Lower lobe of right lung (tissue), 2 donors: ENCODE data around the gene PRKAA2. TPM values are rescaled to one million over a fixed set of nuclear protein-coding genes. Genes with fewer than 3 reads are reported as not detected.

Experiments
- ATAC-seq, 2 donors: fragments of 200-7000 bp; cut with Tn5 transposase; one replicate each; pipeline ENCODE4 v1.9.1; 2020 to 2022; ENCODE audit warnings: mild to moderate bottlenecking in 2 of 2, moderate library complexity in 2 of 2
- DNase-seq: peaks from one replicate; pipeline ENCODE4 v3.0.0-alpha.2; 2020
- H3K27ac ChIP-seq: fragments of 200-600 bp; one replicate; pipeline ENCODE4 v1.8.0; 2022
- H3K27me3 ChIP-seq: fragments of 200-600 bp; one replicate; pipeline ENCODE4 v1.8.0; 2022; ENCODE audit warnings: low read depth
- H3K36me3 ChIP-seq: fragments of 200-600 bp; one replicate; pipeline ENCODE4 v1.8.0; 2022; ENCODE audit warnings: mild to moderate bottlenecking
- H3K4me1 ChIP-seq: fragments of 200-600 bp; one replicate; pipeline ENCODE4 v1.8.0; 2022
- H3K4me3 ChIP-seq: fragments of 200-600 bp; one replicate; pipeline ENCODE4 v1.8.0; 2022; ENCODE audit warnings: mild to moderate bottlenecking
- H3K9me3 ChIP-seq: fragments of 200-600 bp; one replicate; pipeline ENCODE4 v1.8.0; 2022
- intact Hi-C: fragments of 100-400 bp; cut with DNase I; formaldehyde crosslinking; loops from one replicate; pipeline ENCODE4 v1.11.0; 2022
- total RNA-seq: library from RNA; stranded (reverse); fragmentation: NEBNext Ultra II Directional; extraction: Animal tissue kit (Norgen Biotek cat#: 25700); gene quantifications from one replicate; pipeline ENCODE4 v1.2.1, GENCODE V29; 2021
- TF ChIP-seq, protein P1 (sequence below): fragments of 200-600 bp; IDR thresholded peaks from one replicate; pipeline ENCODE4 v1.8.0; 2022; ENCODE audit warnings: antibody characterized with exemption, mild to moderate bottlenecking
- donor health status: DM: no; HTN: yes; CAD: no; lungs with severe emphysema.

The PRKAA2 gene
- total RNA-seq, 1 donor from 2014 or later: 1.9 TPM

GRCh38 chr1:56626546-56626945, 18.6 kb upstream of the PRKAA2 start:
- H3K9me3 ChIP-seq: no peaks in the 10 kb centered on the region
- intact Hi-C loops: no loop called here
- ATAC-seq: no peak
- no peak overlapping the region for H3K27ac ChIP-seq
- H3K27me3 ChIP-seq: no peaks in the 10 kb centered on the region
- no peaks in the 10 kb centered on the region for H3K4me1 ChIP-seq
- TF ChIP-seq, protein P1, sequence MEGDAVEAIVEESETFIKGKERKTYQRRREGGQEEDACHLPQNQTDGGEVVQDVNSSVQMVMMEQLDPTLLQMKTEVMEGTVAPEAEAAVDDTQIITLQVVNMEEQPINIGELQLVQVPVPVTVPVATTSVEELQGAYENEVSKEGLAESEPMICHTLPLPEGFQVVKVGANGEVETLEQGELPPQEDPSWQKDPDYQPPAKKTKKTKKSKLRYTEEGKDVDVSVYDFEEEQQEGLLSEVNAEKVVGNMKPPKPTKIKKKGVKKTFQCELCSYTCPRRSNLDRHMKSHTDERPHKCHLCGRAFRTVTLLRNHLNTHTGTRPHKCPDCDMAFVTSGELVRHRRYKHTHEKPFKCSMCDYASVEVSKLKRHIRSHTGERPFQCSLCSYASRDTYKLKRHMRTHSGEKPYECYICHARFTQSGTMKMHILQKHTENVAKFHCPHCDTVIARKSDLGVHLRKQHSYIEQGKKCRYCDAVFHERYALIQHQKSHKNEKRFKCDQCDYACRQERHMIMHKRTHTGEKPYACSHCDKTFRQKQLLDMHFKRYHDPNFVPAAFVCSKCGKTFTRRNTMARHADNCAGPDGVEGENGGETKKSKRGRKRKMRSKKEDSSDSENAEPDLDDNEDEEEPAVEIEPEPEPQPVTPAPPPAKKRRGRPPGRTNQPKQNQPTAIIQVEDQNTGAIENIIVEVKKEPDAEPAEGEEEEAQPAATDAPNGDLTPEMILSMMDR: no peak
- H3K36me3 ChIP-seq: no peaks in the 10 kb centered on the region
- no peak for DNase-seq
- H3K4me3 ChIP-seq: no peak overlapping the region

GRCh38 chr1:56627019-56627635, 18.0 kb upstream of the PRKAA2 start:
- H3K9me3 ChIP-seq: no peaks in the 10 kb centered on the region
- intact Hi-C loops: no loop called here
- no peak for ATAC-seq
- no peaks in the 10 kb centered on the region for H3K27me3 ChIP-seq
- H3K36me3 ChIP-seq: no peaks in the 10 kb centered on the region
- H3K4me1 ChIP-seq: no peaks in the 10 kb centered on the region
- TF ChIP-seq, protein P1: no peak
- H3K4me3 ChIP-seq: no peak overlapping the region
- no peak overlapping the region for H3K27ac ChIP-seq
- no peak for DNase-seq

DNA sequence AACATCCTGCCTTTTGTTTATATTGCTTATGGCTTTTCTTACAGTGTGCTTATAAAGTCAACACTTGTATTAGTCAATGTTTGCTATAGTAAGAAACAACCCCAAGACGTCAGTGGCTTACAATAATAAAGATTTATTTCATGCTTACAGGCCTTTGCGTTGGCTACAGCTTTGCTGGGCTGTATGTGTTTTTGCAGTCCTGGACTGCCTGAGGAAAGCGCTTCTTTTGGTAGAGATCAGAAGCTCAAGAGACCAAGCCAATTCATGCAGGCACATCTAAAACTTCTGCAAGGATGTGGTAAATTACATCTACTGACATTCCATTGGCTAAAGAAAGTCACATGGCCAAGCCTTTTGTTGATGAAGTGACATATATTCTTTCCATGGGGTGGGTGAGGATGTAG, 17.5 kb upstream of the PRKAA2 start:
- H3K27me3 ChIP-seq: no peaks in the 10 kb centered on the region
- H3K9me3 ChIP-seq: no peaks in the 10 kb centered on the region
- TF ChIP-seq, protein P1: no peak
- no peak for DNase-seq
- H3K36me3 ChIP-seq: no peaks in the 10 kb centered on the region
- H3K27ac ChIP-seq: no peak overlapping the region
- no peak overlapping the region for H3K4me3 ChIP-seq
- intact Hi-C loops: no loop called here
- ATAC-seq: no peak
- H3K4me1 ChIP-seq: no peaks in the 10 kb centered on the region

- intact Hi-C loops: no loop called here
- H3K27me3 ChIP-seq: no peaks in the 10 kb centered on the region
- ATAC-seq (no peak), DNase-seq (no peak)
- no peaks in the 10 kb centered on the region for H3K9me3 ChIP-seq
- no peaks in the 10 kb centered on the region for H3K4me1 ChIP-seq
- H3K4me3 ChIP-seq: no peak overlapping the region
- no peak overlapping the region for H3K27ac ChIP-seq
- TF ChIP-seq, protein P1: no peak
- H3K36me3 ChIP-seq: no peaks in the 10 kb centered on the region
Observed at GRCh38 chr1:56630786-56631185, 14.3 kb upstream of the PRKAA2 start.

DNA sequence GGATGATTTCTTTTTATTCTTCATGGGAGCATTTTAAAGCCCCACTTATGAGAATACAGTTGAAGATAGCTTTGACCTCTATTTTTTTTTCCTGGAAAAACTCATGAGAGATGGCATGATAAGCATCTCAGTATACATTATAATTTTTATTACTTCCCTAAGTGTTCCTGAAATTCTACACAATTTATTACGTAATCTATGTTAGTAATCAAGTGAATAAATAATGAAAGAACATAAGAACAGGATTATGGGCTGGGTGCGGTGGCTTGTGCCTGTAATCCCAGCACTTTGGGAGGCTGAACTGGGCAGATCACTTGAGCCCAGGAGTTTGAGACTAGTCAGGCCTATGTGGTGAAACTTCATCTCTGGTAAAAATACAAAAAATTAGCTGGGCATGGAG, 13.2 kb upstream of the PRKAA2 start:
- Histone ChIP-seq H3K27ac (no peak overlapping the region), H3K27me3 (no peaks in the 10 kb centered on the region), H3K9me3 (no peaks in the 10 kb centered on the region), H3K4me3 (no peak overlapping the region), H3K36me3 (no peaks in the 10 kb centered on the region), H3K4me1 (no peaks in the 10 kb centered on the region)
- TF ChIP-seq, protein P1: no peak
- no peak for DNase-seq
- no peak for ATAC-seq
- intact Hi-C loops: no loop called here
